Measurements from ENCODE around the gene GATD1. TPM values are rescaled to one million over a fixed set of nuclear protein-coding genes. Genes with fewer than 3 reads are reported as not detected.
A peak's percentile ranks its signal among the peaks of the same experiment; 100 is the strongest.

The GATD1 gene
- total RNA-seq, 2 experiments from 2014 or later: 109 to 117 TPM

DNA sequence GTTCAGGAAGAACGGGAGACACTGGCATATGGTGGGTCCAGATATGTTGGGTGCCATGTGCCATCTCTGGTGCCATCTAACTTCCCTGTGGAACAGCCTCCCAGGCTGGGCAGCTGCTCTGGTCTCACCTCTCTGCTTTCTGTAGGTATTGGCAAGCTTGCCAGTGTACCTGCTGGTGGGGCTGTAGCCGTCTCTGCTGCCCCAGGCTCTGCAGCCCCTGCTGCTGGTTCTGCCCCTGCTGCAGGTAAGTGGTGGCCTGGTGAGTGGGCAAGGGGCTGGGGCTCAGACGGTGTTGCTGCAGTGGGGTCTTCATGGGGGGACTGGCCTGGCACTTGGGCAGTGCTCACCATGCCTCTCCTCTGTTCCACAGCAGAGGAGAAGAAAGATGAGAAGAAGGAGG is 35.1 kb upstream of the GATD1 start:
- H3K9me3 ChIP-seq (ENCODE audit: low read length): no peaks in the 10 kb centered on the region
- H3K36me3 ChIP-seq (ENCODE audit: insufficient read depth, low read length): peaks cover 62% of the 10 kb centered on the region
- peaks cover 43% of the 10 kb centered on the region for H3K4me1 ChIP-seq (ENCODE audit: insufficient read depth, low read length, poor library complexity, severe bottlenecking)
- no peaks in the 10 kb centered on the region for H3K9me2 ChIP-seq (ENCODE audit: insufficient read depth, low read length)
- TF ChIP-seq, protein P1, sequence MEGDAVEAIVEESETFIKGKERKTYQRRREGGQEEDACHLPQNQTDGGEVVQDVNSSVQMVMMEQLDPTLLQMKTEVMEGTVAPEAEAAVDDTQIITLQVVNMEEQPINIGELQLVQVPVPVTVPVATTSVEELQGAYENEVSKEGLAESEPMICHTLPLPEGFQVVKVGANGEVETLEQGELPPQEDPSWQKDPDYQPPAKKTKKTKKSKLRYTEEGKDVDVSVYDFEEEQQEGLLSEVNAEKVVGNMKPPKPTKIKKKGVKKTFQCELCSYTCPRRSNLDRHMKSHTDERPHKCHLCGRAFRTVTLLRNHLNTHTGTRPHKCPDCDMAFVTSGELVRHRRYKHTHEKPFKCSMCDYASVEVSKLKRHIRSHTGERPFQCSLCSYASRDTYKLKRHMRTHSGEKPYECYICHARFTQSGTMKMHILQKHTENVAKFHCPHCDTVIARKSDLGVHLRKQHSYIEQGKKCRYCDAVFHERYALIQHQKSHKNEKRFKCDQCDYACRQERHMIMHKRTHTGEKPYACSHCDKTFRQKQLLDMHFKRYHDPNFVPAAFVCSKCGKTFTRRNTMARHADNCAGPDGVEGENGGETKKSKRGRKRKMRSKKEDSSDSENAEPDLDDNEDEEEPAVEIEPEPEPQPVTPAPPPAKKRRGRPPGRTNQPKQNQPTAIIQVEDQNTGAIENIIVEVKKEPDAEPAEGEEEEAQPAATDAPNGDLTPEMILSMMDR (conservative IDR thresholded peaks at IDR 0.05; ENCODE audit: low read length): no peak
- TF ChIP-seq EZH2phosphoT487 (IDR thresholded peaks at IDR 0.05; ENCODE audit: borderline replicate concordance, low read depth, low read length): no peak
- peak overlapping the region; percentile 71 for H3K4me2 ChIP-seq (ENCODE audit: low read length)
- peaks cover 43% of the 10 kb centered on the region for H3K79me2 ChIP-seq (ENCODE audit: insufficient read depth, low read depth, low read length)
- no peak for DNase-seq (ENCODE audit: low spot score)
- H4K20me1 ChIP-seq (ENCODE audit: insufficient read depth, low read length): peaks cover 17% of the 10 kb centered on the region; the same call in 1 of the 2 replicates
- no peak overlapping the region for H3K27ac ChIP-seq (ENCODE audit: low read depth, low read length, poor library complexity, severe bottlenecking)
- intact Hi-C loops (cut with micrococcal nuclease; ENCODE audit: unreplicated experiment): no loop called here
- no TSS peak for BruUV-seq (replicated peaks)
- H2AFZ ChIP-seq (ENCODE audit: low read length): no peak overlapping the region
- H3K4me3 ChIP-seq (ENCODE audit: low read depth, low read length, poor library complexity, severe bottlenecking): no peak overlapping the region
- ChIA-PET CTCF (ENCODE audit: unreplicated experiment) (interaction anchor here (0.9 kb wide), 1 partner anchor 27 kb away, joined by 3 read pairs; no protein-coding TSS in a partner anchor), POLR2A (no interaction called here)

DNA sequence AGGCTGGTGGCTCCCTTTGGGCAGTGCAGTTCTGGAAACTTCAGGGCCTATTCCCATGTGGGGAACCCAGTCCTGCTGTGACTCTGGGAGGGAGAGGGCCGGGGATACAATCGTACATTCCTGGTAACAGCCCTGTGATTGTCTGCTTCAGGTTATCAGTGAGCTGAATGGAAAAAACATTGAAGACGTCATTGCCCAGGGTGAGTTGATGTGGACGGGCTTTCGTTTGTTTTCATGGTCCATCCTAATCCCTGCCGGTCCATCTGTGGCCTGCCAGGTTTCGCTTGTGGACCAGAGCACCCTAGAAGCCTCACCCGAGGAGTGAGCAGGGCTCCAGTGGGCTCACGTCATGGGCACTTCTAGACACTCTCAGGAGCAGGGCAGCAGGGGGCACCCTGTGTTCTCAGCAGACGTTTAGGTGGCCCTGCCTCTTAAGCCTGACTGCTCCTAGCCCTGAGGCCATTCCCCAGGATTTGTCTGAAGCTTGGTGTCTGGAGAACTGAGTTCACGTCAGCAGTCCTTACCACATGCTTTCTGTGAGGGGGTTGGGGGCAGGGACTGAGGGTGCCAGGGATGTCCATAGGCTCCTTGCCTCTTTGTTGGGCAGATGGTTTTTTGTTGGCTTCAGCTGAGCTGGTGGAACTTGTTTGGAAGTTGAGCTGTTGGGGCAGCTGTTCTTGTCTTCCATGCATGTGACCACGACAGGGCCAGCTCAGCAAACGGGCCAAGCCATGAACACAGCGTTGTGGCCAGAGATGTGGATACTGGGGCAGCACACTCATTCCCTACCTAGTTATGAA is 34.4 kb upstream of the GATD1 start:
- peaks cover 43% of the 10 kb centered on the region for H3K4me1 ChIP-seq (ENCODE audit: insufficient read depth, low read length, poor library complexity, severe bottlenecking)
- no peak overlapping the region for H2AFZ ChIP-seq (ENCODE audit: low read length)
- no peaks in the 10 kb centered on the region for H3K9me2 ChIP-seq (ENCODE audit: insufficient read depth, low read length)
- no peak for DNase-seq (ENCODE audit: low spot score)
- H3K36me3 ChIP-seq (ENCODE audit: insufficient read depth, low read length): peaks cover 62% of the 10 kb centered on the region
- intact Hi-C loops (cut with micrococcal nuclease; ENCODE audit: unreplicated experiment): no loop called here
- peak overlapping the region; percentile 71 for H3K4me2 ChIP-seq (ENCODE audit: low read length)
- ChIA-PET POLR2A (interaction anchor here (1.8 kb wide), 1 partner anchor 8 kb away, joined by 11 read pairs; the partner anchor contains the start of gene PNPLA2), CTCF (ENCODE audit: unreplicated experiment) (interaction anchor here (0.9 kb wide), 1 partner anchor 26 kb away, joined by 3 read pairs; no protein-coding TSS in a partner anchor)
- no peak for TF ChIP-seq EZH2phosphoT487 (IDR thresholded peaks at IDR 0.05; ENCODE audit: borderline replicate concordance, low read depth, low read length)
- TF ChIP-seq, protein P1 (conservative IDR thresholded peaks at IDR 0.05; ENCODE audit: low read length): peak; percentile 31; the same call in 1 of the 2 replicates
- peak overlapping the region; percentile 100 for H3K4me3 ChIP-seq (ENCODE audit: low read depth, low read length, poor library complexity, severe bottlenecking)
- peaks cover 43% of the 10 kb centered on the region for H3K79me2 ChIP-seq (ENCODE audit: insufficient read depth, low read depth, low read length)
- no peaks in the 10 kb centered on the region for H3K9me3 ChIP-seq (ENCODE audit: low read length)
- H4K20me1 ChIP-seq (ENCODE audit: insufficient read depth, low read length): peaks cover 17% of the 10 kb centered on the region; the same call in 1 of the 2 replicates
- peak overlapping the region; percentile 84 for H3K27ac ChIP-seq (ENCODE audit: low read depth, low read length, poor library complexity, severe bottlenecking)
- no TSS peak for BruUV-seq (replicated peaks)
